ENCODE results near the gene TFPI2.

TFPI2 gene

GRCh38 chr7:93906267-93906666 is 15.7 kb upstream of the TFPI2 start, which contains the start of gene GNGT1:
TSS of gene GNGT1 (plus strand) at chr7:93906567. CDS start at chr7:93906747, 180 bp downstream.
- Histone ChIP-seq H3K4me3 (ENCODE audit: low read depth, low read length) (no peak within 1 kb of the TSS), H3K9ac (no peak within 1 kb of the TSS), H3K4me1 (no peaks in the 10 kb centered on the region), H3K79me2 (no peaks in the 10 kb centered on the region), H2AFZ (no peak within 1 kb of the TSS), H3K27ac (no peak within 1 kb of the TSS), H3K27me3 (ENCODE audit: control insufficient read depth, insufficient read depth, low read length) (no peaks in the 10 kb centered on the region), H3K4me2 (ENCODE audit: low read length) (no peak within 1 kb of the TSS), H3K9me3 (ENCODE audit: control insufficient read depth, low read length) (no peaks in the 10 kb centered on the region), H3K36me3 (ENCODE audit: control insufficient read depth, insufficient read depth, low read length) (no peaks in the 10 kb centered on the region)
- no peak for TF ChIP-seq CTCF (IDR thresholded peaks at IDR 0.05)

GRCh38 chr7:93902777-93903423 is 12.3 kb upstream of the TFPI2 start:
- Histone ChIP-seq H3K4me3 (ENCODE audit: low read depth, low read length) (no peak overlapping the region), H3K4me2 (ENCODE audit: low read length) (no peak overlapping the region), H3K36me3 (ENCODE audit: control insufficient read depth, insufficient read depth, low read length) (no peaks in the 10 kb centered on the region), H3K79me2 (no peaks in the 10 kb centered on the region), H3K27ac (no peak overlapping the region), H3K9ac (no peak overlapping the region), H2AFZ (no peak overlapping the region), H3K27me3 (ENCODE audit: control insufficient read depth, insufficient read depth, low read length) (no peaks in the 10 kb centered on the region), H3K4me1 (no peaks in the 10 kb centered on the region), H3K9me3 (ENCODE audit: control insufficient read depth, low read length) (no peaks in the 10 kb centered on the region)
- TF ChIP-seq CTCF (IDR thresholded peaks at IDR 0.05), result peak; percentile 27

GRCh38 chr7:93897680-93898079 is 7.1 kb upstream of the TFPI2 start:
- no peaks in the 10 kb centered on the region for H3K27me3 ChIP-seq (ENCODE audit: control insufficient read depth, insufficient read depth, low read length)
- H3K79me2 ChIP-seq, result no peaks in the 10 kb centered on the region
- no peak overlapping the region for H3K4me2 ChIP-seq (ENCODE audit: low read length)
- H2AFZ ChIP-seq, result no peak overlapping the region
- no peaks in the 10 kb centered on the region for H3K4me1 ChIP-seq
- no peak overlapping the region for H3K9ac ChIP-seq
- H3K9me3 ChIP-seq (ENCODE audit: control insufficient read depth, low read length), result no peaks in the 10 kb centered on the region
- H3K36me3 ChIP-seq (ENCODE audit: control insufficient read depth, insufficient read depth, low read length), result no peaks in the 10 kb centered on the region
- TF ChIP-seq CTCF (IDR thresholded peaks at IDR 0.05), result no peak
- H3K27ac ChIP-seq, result no peak overlapping the region
- H3K4me3 ChIP-seq (ENCODE audit: low read depth, low read length), result no peak overlapping the region

GRCh38 chr7:93895859-93896600 is 5.5 kb upstream of the TFPI2 start:
- no peak for TF ChIP-seq CTCF (IDR thresholded peaks at IDR 0.05)
- H3K27me3 ChIP-seq (ENCODE audit: control insufficient read depth, insufficient read depth, low read length), result no peaks in the 10 kb centered on the region
- H3K27ac ChIP-seq, result no peak overlapping the region
- H3K79me2 ChIP-seq, result no peaks in the 10 kb centered on the region
- H3K4me1 ChIP-seq, result no peaks in the 10 kb centered on the region
- no peak overlapping the region for H3K4me2 ChIP-seq (ENCODE audit: low read length)
- H2AFZ ChIP-seq, result no peak overlapping the region
- no peaks in the 10 kb centered on the region for H3K9me3 ChIP-seq (ENCODE audit: control insufficient read depth, low read length)
- H3K4me3 ChIP-seq (ENCODE audit: low read depth, low read length), result no peak overlapping the region
- H3K36me3 ChIP-seq (ENCODE audit: control insufficient read depth, insufficient read depth, low read length), result no peaks in the 10 kb centered on the region
- no peak overlapping the region for H3K9ac ChIP-seq
